ENCODE results near the gene SLC35D1.

DNA sequence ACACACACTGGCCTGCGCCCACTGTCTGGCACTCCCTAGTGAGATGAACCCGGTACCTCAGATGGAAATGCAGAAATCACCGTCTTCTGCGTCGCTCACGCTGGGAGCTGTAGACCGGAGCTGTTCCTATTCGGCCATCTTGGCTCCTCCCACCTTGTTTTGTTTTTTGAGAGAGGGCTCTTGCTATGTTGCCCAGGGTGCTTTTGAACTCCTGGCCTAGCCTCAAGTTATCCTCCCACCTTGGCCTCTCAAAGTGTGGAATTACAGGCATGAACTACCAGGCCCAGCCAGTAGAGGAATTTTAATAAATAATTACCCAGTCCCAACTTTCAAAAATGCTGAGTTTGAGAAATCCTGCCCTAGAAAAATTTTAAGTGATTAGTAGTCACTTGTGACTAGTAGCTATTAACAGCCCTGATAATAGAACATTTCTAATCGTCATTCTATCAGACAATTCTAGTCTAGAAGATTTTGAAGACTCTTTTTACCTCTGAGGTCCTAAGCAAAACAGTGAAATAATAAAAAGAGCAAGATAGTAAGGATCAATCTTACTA is 30.9 kb upstream of the SLC35D1 start:
- TF ChIP-seq, protein P1, sequence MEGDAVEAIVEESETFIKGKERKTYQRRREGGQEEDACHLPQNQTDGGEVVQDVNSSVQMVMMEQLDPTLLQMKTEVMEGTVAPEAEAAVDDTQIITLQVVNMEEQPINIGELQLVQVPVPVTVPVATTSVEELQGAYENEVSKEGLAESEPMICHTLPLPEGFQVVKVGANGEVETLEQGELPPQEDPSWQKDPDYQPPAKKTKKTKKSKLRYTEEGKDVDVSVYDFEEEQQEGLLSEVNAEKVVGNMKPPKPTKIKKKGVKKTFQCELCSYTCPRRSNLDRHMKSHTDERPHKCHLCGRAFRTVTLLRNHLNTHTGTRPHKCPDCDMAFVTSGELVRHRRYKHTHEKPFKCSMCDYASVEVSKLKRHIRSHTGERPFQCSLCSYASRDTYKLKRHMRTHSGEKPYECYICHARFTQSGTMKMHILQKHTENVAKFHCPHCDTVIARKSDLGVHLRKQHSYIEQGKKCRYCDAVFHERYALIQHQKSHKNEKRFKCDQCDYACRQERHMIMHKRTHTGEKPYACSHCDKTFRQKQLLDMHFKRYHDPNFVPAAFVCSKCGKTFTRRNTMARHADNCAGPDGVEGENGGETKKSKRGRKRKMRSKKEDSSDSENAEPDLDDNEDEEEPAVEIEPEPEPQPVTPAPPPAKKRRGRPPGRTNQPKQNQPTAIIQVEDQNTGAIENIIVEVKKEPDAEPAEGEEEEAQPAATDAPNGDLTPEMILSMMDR (IDR thresholded peaks at IDR 0.05): no peak
- no peak for TF ChIP-seq YY1 (IDR thresholded peaks at IDR 0.05; ENCODE audit: low read depth)
- no peak for TF ChIP-seq RCOR1 (IDR thresholded peaks at IDR 0.05; ENCODE audit: low read length)
- no peak for TF ChIP-seq FOSL2 (IDR thresholded peaks at IDR 0.05; ENCODE audit: borderline replicate concordance, low read depth)
- no peak for TF ChIP-seq GATA2 (CRISPR knock-in tag; IDR thresholded peaks at IDR 0.05)
- TF ChIP-seq, protein P2, sequence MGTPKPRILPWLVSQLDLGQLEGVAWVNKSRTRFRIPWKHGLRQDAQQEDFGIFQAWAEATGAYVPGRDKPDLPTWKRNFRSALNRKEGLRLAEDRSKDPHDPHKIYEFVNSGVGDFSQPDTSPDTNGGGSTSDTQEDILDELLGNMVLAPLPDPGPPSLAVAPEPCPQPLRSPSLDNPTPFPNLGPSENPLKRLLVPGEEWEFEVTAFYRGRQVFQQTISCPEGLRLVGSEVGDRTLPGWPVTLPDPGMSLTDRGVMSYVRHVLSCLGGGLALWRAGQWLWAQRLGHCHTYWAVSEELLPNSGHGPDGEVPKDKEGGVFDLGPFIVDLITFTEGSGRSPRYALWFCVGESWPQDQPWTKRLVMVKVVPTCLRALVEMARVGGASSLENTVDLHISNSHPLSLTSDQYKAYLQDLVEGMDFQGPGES (IDR thresholded peaks at IDR 0.05; ENCODE audit: low read depth, low read length): no peak
- TF ChIP-seq RFX5 (IDR thresholded peaks at IDR 0.05; ENCODE audit: low read length): no peak
- TF ChIP-seq, protein P3, sequence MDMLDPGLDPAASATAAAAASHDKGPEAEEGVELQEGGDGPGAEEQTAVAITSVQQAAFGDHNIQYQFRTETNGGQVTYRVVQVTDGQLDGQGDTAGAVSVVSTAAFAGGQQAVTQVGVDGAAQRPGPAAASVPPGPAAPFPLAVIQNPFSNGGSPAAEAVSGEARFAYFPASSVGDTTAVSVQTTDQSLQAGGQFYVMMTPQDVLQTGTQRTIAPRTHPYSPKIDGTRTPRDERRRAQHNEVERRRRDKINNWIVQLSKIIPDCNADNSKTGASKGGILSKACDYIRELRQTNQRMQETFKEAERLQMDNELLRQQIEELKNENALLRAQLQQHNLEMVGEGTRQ (IDR thresholded peaks at IDR 0.05; ENCODE audit: borderline replicate concordance, low read depth, low read length): no peak
- no peak for TF ChIP-seq SMC3 (IDR thresholded peaks at IDR 0.05; ENCODE audit: low read depth, low read length)
- no peak for TF ChIP-seq TAF1 (IDR thresholded peaks at IDR 0.05; ENCODE audit: borderline replicate concordance, low read depth, low read length)
- TF ChIP-seq, protein P4, sequence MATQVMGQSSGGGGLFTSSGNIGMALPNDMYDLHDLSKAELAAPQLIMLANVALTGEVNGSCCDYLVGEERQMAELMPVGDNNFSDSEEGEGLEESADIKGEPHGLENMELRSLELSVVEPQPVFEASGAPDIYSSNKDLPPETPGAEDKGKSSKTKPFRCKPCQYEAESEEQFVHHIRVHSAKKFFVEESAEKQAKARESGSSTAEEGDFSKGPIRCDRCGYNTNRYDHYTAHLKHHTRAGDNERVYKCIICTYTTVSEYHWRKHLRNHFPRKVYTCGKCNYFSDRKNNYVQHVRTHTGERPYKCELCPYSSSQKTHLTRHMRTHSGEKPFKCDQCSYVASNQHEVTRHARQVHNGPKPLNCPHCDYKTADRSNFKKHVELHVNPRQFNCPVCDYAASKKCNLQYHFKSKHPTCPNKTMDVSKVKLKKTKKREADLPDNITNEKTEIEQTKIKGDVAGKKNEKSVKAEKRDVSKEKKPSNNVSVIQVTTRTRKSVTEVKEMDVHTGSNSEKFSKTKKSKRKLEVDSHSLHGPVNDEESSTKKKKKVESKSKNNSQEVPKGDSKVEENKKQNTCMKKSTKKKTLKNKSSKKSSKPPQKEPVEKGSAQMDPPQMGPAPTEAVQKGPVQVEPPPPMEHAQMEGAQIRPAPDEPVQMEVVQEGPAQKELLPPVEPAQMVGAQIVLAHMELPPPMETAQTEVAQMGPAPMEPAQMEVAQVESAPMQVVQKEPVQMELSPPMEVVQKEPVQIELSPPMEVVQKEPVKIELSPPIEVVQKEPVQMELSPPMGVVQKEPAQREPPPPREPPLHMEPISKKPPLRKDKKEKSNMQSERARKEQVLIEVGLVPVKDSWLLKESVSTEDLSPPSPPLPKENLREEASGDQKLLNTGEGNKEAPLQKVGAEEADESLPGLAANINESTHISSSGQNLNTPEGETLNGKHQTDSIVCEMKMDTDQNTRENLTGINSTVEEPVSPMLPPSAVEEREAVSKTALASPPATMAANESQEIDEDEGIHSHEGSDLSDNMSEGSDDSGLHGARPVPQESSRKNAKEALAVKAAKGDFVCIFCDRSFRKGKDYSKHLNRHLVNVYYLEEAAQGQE (IDR thresholded peaks at IDR 0.05; ENCODE audit: low read depth, low read length): no peak
